Stimulated activated CD4-positive, alpha-beta T cell treated with anti-CD3 and anti-CD28 coated beads, Interleukin-4, amount 100 ng/mL, for 24 hours (primary cell): ENCODE results near the gene WFDC12.
A peak's percentile ranks its signal among the peaks of the same experiment; 100 is the strongest.
"Not testable (repeated sequence)": the region's sequence is repeated elsewhere in the genome, so short reads cannot be mapped to it uniquely, and the experiment has no call there.

Source experiments
- DNase-seq: peaks from one replicate; pipeline ENCODE4 v3.0.0-alpha.2; 2020

WFDC12 gene

GRCh38 chr20:45124365-45124764, at the start of gene WFDC12:
Gene WFDC12, minus strand, starts transcription at chr20:45124465. Its CDS starts 18 bp downstream, at chr20:45124447.
- DNase-seq: no peak

- DNase-seq: no peak
These were observed 49.3 kb upstream of the WFDC12 start for GRCh38 chr20:45173522-45173921.

GRCh38 chr20:45164906-45165305, 40.6 kb upstream of the WFDC12 start:
- no peak for DNase-seq

- DNase-seq: no peak
These were observed 39.0 kb upstream of the WFDC12 start for GRCh38 chr20:45163083-45163803.

GRCh38 chr20:45157962-45158361, 33.7 kb upstream of the WFDC12 start:
- DNase-seq: no peak

GRCh38 chr20:45156713-45157112, 32.4 kb upstream of the WFDC12 start:
- DNase-seq: no peak

GRCh38 chr20:45154794-45155193, 30.5 kb upstream of the WFDC12 start:
- DNase-seq: not testable (repeated sequence)

- no peak for DNase-seq
These were observed 29.9 kb upstream of the WFDC12 start for GRCh38 chr20:45154183-45154582.

- DNase-seq: no peak
These were observed 29.5 kb upstream of the WFDC12 start for GRCh38 chr20:45153752-45154151.

GRCh38 chr20:45153147-45153546, 28.9 kb upstream of the WFDC12 start:
- DNase-seq: no peak

- DNase-seq: no peak
These were observed 28.1 kb upstream of the WFDC12 start for GRCh38 chr20:45152405-45152804.

- no peak for DNase-seq
These were observed 24.8 kb upstream of the WFDC12 start for GRCh38 chr20:45149062-45149461.

- no peak for DNase-seq
These were observed 16.6 kb upstream of the WFDC12 start for GRCh38 chr20:45140836-45141235.

- DNase-seq: not testable (repeated sequence)
These were observed 15.6 kb upstream of the WFDC12 start for GRCh38 chr20:45139733-45140375.

GRCh38 chr20:45138561-45139300, 14.5 kb upstream of the WFDC12 start:
- DNase-seq: peak; percentile 57

GRCh38 chr20:45136911-45137310, 12.6 kb upstream of the WFDC12 start:
- DNase-seq: no peak

GRCh38 chr20:45128099-45128498, 3.8 kb upstream of the WFDC12 start:
- no peak for DNase-seq

- no peak for DNase-seq
These were observed 2.9 kb downstream of the WFDC12 start for GRCh38 chr20:45121388-45121787.

GRCh38 chr20:45119556-45120266, 4.6 kb downstream of the WFDC12 start:
- no peak for DNase-seq

GRCh38 chr20:45118028-45118427, 6.2 kb downstream of the WFDC12 start:
- no peak for DNase-seq

- no peak for DNase-seq
These were observed 6.7 kb downstream of the WFDC12 start for GRCh38 chr20:45117581-45117980.

GRCh38 chr20:45115829-45116228, 8.4 kb downstream of the WFDC12 start:
- DNase-seq: no peak

GRCh38 chr20:45115386-45115774, 8.9 kb downstream of the WFDC12 start:
- DNase-seq: no peak
